Mucosa of descending colon (tissue), 3 donors: Measurements from ENCODE around the gene PLEKHH2. TPM values are rescaled to one million over a fixed set of nuclear protein-coding genes. Genes with fewer than 3 reads are reported as not detected.
A peak's percentile ranks its signal among the peaks of the same experiment; 100 is the strongest.
"Not testable (repeated sequence)": the region's sequence is repeated elsewhere in the genome, so short reads cannot be mapped to it uniquely, and the experiment has no call there.

Experiments
- ATAC-seq: fragments of 200-7000 bp; cut with Tn5 transposase; one replicate; pipeline ENCODE4 v1.9.1; 2020; ENCODE audit warnings: mild to moderate bottlenecking, moderate library complexity
- DNase-seq, 3 donors: peaks; one replicate each; pipeline ENCODE4 v3.0.0-alpha.2; 2020
- H3K36me3 ChIP-seq: fragments of 200-600 bp; one replicate; pipeline ENCODE4 v1.8.0; 2021; ENCODE audit warnings: low read depth, mild to moderate bottlenecking
- H3K4me1 ChIP-seq: fragments of 200-600 bp; one replicate; pipeline ENCODE4 v1.8.0; 2021; ENCODE audit warnings: low read depth, mild to moderate bottlenecking
- H3K4me3 ChIP-seq: fragments of 200-600 bp; one replicate; pipeline ENCODE4 v1.8.0; 2021; ENCODE audit warnings: mild to moderate bottlenecking
- H3K9me3 ChIP-seq: fragments of 200-600 bp; one replicate; pipeline ENCODE4 v1.8.0; 2021; ENCODE audit warnings: mild to moderate bottlenecking
- intact Hi-C, 2 donors: fragments of 100-400 bp; cut with DNase I in 1 of 2; cut with micrococcal nuclease in 1 of 2; formaldehyde crosslinking; loops; one replicate each; pipeline versions ENCODE4 v1.11.0 to v1.11.1; 2022; cut with DNase I, micrococcal nuclease
- total RNA-seq, 3 donors: library from RNA; stranded (reverse); fragmentation: NEBNext Ultra II Directional in 2 of 3; extraction: Animal tissue kit (Norgen Biotek cat#: 25700) in 2 of 3; gene quantifications; one replicate each; pipeline versions ENCODE4 v1.2.1 to v1.2.4, GENCODE V29; 2021 to 2023
- TF ChIP-seq, protein P1 (sequence below): fragments of 200-600 bp; IDR thresholded peaks from one replicate; pipeline ENCODE4 v1.8.0; 2022; ENCODE audit warnings: antibody characterized with exemption, mild to moderate bottlenecking
- donor health status: DM: no; HTN: no; CAD: no; lungs with moderate emphysema.
- donor health status: DM: no; HTN: no; CAD: no.
- donor health status: DM: no; HTN: yes; CAD: no.

PLEKHH2 gene
- total RNA-seq, 3 donors from 2014 or later: 2.6 to 25.6 (median 4.1) TPM

DNA sequence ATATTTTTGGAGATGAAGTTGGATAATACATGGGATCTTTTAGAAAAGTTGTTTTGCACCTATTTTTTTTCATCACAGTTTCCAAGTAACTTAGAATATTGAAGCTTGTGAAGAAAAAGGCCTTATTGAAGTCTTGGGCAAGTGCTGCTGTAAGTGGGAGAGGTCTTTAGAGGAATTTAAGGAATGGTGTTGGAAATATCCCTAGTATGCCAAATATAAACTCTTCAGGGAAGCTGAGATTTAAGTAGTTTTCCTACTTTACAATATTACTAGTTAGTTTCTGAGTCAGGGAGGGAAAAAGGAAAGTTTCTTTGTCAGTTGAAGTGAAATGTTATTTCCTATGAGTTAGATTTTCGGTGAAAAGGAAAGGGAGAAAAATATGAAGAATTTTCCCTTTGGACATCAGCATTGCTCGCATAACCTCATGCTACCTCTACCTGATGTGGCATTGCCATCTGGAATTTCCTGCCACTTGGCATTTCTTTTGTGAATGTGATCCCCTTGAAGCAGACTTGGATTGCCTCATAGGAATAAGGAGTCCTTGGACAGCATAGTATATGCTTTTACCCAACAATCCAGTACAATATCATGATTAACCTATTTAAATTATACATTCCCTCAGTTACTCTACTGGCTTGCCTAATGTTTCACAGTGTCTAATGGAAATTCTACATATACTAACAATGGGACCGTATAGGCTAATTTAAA, 12.1 kb downstream of the PLEKHH2 start:
- H3K4me3 ChIP-seq: no peak overlapping the region
- no peaks in the 10 kb centered on the region for H3K36me3 ChIP-seq
- DNase-seq (no peak), ATAC-seq (no peak)
- no peaks in the 10 kb centered on the region for H3K9me3 ChIP-seq
- intact Hi-C loops: no loop called here
- TF ChIP-seq, protein P1, sequence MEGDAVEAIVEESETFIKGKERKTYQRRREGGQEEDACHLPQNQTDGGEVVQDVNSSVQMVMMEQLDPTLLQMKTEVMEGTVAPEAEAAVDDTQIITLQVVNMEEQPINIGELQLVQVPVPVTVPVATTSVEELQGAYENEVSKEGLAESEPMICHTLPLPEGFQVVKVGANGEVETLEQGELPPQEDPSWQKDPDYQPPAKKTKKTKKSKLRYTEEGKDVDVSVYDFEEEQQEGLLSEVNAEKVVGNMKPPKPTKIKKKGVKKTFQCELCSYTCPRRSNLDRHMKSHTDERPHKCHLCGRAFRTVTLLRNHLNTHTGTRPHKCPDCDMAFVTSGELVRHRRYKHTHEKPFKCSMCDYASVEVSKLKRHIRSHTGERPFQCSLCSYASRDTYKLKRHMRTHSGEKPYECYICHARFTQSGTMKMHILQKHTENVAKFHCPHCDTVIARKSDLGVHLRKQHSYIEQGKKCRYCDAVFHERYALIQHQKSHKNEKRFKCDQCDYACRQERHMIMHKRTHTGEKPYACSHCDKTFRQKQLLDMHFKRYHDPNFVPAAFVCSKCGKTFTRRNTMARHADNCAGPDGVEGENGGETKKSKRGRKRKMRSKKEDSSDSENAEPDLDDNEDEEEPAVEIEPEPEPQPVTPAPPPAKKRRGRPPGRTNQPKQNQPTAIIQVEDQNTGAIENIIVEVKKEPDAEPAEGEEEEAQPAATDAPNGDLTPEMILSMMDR: no peak
- no peaks in the 10 kb centered on the region for H3K4me1 ChIP-seq

DNA sequence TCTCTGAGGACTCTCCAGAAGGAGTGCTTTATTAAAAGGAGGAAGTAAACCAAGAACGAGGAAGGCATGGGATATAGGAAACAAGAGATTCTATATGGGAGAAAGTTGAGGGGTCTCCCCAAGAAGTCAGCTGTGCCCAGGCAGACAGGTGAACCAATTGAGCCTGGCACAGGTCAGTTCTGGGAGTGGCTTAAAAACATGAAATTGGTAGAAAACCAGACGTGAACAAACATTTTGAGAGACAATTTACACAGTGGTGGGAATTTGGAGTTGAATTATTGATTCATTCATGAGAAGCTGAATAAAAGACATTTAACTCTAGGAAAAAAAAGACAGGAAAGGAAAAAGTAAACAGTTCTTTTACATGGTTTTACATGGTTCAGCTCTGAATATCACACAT, 16.4 kb downstream of the PLEKHH2 start:
- intact Hi-C loops: no loop called here
- TF ChIP-seq, protein P1: no peak
- ATAC-seq: no peak

DNA sequence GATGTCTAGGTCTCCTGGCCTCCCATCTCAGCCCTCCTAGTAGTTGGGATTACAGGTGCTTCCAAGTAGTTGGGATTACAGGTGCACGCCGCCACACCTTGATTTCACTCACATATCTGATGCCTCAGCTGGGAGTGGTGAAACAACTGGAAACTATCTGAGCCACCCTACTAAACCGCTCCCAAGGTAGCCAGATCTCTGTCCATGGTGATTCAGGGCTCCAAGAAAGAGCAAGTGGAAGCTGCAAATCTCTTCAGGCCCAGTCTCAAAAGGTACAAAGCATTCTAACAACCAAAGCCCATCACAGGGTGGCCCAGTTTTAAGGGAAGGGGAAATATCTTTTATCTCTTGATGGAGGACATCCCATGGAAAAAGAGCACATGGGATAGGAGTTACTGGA, 20.2 kb downstream of the PLEKHH2 start:
- ATAC-seq: no peak
- no peak overlapping the region for H3K4me3 ChIP-seq
- intact Hi-C loops: no loop called here
- no peak for DNase-seq
- no peaks in the 10 kb centered on the region for H3K9me3 ChIP-seq
- no peaks in the 10 kb centered on the region for H3K4me1 ChIP-seq
- TF ChIP-seq, protein P1: no peak
- H3K36me3 ChIP-seq: no peaks in the 10 kb centered on the region

More for the DNA sequence above, 16.4 kb downstream of the PLEKHH2 start:
- Histone ChIP-seq H3K36me3 (no peaks in the 10 kb centered on the region), H3K4me3 (no peak overlapping the region), H3K9me3 (no peaks in the 10 kb centered on the region), H3K4me1 (no peaks in the 10 kb centered on the region)
- no peak for DNase-seq

DNA sequence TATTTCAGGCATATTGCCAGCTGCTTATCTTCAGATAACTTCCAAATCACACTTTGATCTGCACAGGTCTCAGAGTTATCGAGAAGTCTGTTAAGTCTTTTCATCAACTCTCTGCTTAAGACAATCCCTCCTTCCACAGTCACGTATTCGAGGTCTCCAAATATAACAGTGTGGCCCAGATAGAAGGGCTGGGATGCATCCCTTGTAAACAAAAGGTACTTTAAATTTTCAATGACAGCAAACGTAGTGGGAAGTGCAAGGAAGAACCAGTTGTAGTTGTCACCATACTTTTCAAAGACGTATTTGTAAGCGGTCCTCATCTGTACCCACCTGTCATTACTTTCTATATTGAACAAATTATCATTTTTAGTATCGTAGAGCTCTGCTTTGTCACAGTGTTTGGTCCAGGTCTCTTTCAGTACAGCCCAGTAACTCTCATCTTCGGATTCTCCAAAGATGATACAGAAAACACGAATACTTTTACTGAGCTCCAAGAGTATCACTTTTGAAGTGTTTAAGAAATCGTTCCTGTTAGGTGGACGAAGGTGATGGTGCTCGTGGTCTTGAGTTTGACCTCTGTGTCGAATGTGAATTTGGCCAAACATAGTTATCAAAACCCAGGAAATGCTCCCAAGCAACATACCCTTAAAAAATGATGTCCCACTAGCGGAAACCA, 38.7 kb downstream of the PLEKHH2 start:
- no peak for DNase-seq
- Histone ChIP-seq H3K4me3 (no peak overlapping the region), H3K36me3 (no peaks in the 10 kb centered on the region), H3K9me3 (no peaks in the 10 kb centered on the region), H3K4me1 (no peaks in the 10 kb centered on the region)
- TF ChIP-seq, protein P1: no peak
- intact Hi-C loops: no loop called here
- no peak for ATAC-seq

DNA sequence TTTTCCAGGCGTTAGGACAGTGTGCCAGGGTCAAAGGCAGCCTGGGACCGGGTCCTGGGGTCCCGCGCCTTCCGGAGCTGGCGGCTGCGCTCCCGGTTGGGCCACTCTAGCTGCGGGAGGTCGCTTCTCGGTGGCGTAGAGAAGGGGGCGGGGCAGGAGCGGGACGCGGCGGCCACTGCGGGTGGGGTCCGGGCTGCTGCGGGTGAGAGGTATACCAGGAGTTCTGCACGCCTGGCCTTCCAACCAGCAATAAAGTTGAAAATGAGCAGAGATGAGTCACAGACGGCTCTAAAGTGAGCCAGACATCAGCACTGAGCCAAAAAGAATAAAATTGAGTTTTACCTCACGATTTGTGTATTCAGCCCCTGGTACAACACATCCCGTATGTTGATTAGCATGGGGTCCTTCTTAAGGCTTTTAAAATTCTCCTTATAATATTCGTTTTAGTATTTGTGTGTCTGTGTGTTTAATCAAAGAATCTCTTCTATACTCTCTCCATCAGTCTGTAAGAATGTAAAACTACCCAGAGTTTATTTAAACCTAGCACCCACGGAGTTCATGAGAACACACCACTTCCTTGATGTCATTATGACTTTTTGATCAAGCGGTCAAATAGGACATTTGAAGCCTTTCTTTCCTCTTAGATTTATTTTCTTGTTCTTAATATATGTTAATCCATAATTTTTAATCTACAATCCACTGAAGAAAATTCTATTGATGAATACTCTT, 39.4 kb downstream of the PLEKHH2 start, which contains the start of gene C1GALT1C1L:
TSS of gene C1GALT1C1L (minus strand) at position 108 of the 729 bp plus-strand sequence. CDS start at position 1, 107 bp downstream.
- intact Hi-C loops: no loop called here
- Histone ChIP-seq H3K4me3 (no peak within 1 kb of the TSS), H3K4me1 (no peaks in the 10 kb centered on the region), H3K9me3 (no peaks in the 10 kb centered on the region), H3K36me3 (no peaks in the 10 kb centered on the region)
- TF ChIP-seq, protein P1: no peak
- peak; percentile 88 for ATAC-seq
- peak; percentile 65 to 69 (median 66) for DNase-seq

DNA sequence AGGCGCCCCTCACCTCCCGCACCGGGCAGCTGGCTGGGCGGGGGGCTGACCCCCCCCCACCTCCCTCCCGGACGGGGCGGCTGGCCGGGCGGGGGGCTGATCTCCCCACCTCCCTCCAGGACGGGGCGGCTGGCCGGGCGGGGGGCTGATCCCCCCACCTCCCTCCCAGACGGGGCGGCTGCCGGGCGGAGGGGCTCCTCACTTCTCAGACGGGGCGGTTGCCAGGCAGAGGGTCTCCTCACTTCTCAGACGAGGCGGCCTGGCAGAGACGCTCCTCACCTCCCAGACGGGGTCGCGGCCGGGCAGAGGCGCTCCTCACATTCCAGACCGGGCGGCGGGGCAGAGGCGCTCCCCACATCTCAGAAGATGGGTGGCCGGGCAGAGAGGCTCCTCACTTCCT, 40.7 kb downstream of the PLEKHH2 start:
- H3K4me3 ChIP-seq, H3K36me3 ChIP-seq, ATAC-seq, intact Hi-C loops, H3K4me1 ChIP-seq, H3K9me3 ChIP-seq, DNase-seq: not testable (repeated sequence)
